T-helper 1 cell treated with Interleukin-12 subunit alpha and Interleukin-12 subunit beta and Interleukin-4 antibody, amounts not matched to agents 30 μg/mL and 1 μg/mL, for 36 hours (primary cell): ENCODE measurements around the gene EHBP1L1.

Experiments used
- H3K27ac Mint-ChIP-seq: one replicate; pipeline ENCODE4 v1.8.0; 2021; ENCODE audit warnings: mild to moderate bottlenecking, mixed read lengths
- H3K27me3 Mint-ChIP-seq: one replicate; pipeline ENCODE4 v1.8.0; 2021; ENCODE audit warnings: low read depth, mixed read lengths
- H3K36me3 Mint-ChIP-seq: one replicate; pipeline ENCODE4 v1.8.0; 2021; ENCODE audit warnings: low read depth, mixed read lengths
- H3K4me1 Mint-ChIP-seq: one replicate; pipeline ENCODE4 v1.8.0; 2021; ENCODE audit warnings: low read depth, mixed read lengths
- H3K4me3 Mint-ChIP-seq: one replicate; pipeline ENCODE4 v1.8.0; 2021; ENCODE audit warnings: mild to moderate bottlenecking, moderate library complexity, mixed read lengths
- H3K9me3 Mint-ChIP-seq: one replicate; pipeline ENCODE4 v1.8.0; 2021; ENCODE audit warnings: mixed read lengths

The EHBP1L1 gene

GRCh38 chr11:65640483-65641296 is 64.8 kb downstream of the EHBP1L1 start:
- H3K4me1 Mint-ChIP-seq, result peaks cover 39% of the 10 kb centered on the region

GRCh38 chr11:65641297-65642013 is 65.6 kb downstream of the EHBP1L1 start:
- Mint-ChIP-seq H3K27ac (peak overlapping the region; percentile 79), H3K4me3 (peak overlapping the region; percentile 74), H3K9me3 (no peaks in the 10 kb centered on the region), H3K36me3 (peaks cover 45% of the 10 kb centered on the region), H3K27me3 (no peaks in the 10 kb centered on the region), H3K4me1 (peaks cover 39% of the 10 kb centered on the region)

More at GRCh38 chr11:65640483-65641296, 64.8 kb downstream of the EHBP1L1 start:
- Mint-ChIP-seq H3K9me3 (no peaks in the 10 kb centered on the region), H3K27ac (peak overlapping the region; percentile 92), H3K4me3 (peak overlapping the region; percentile 86), H3K27me3 (no peaks in the 10 kb centered on the region), H3K36me3 (peaks cover 43% of the 10 kb centered on the region)
